KMS-11 (cell line): ENCODE measurements around the gene TMEM125.

Experiments
- H2AFZ ChIP-seq: fragments of 200-600 bp; sonication (generic); 2 replicates; pipeline ENCODE4 v1.6.1; 2016; ENCODE audit warnings: antibody characterized with exemption, mixed run types, low read depth
- H3K27ac ChIP-seq: fragments of 200-600 bp; sonication (generic); 2 replicates; pipeline ENCODE4 v1.6.1; 2016; ENCODE audit warnings: mild to moderate bottlenecking, mixed run types
- H3K27me3 ChIP-seq: fragments of 200-600 bp; sonication (generic); 2 replicates; pipeline ENCODE4 v1.6.1; 2017; ENCODE audit warnings: mild to moderate bottlenecking, low read depth, mixed run types, moderate library complexity; ENCODE audit not compliant: insufficient read depth
- H3K36me3 ChIP-seq: fragments of 200-600 bp; sonication (generic); 2 replicates; pipeline ENCODE4 v1.6.1; 2017; ENCODE audit warnings: mild to moderate bottlenecking, mixed run types; ENCODE audit not compliant: insufficient read depth
- H3K4me1 ChIP-seq: fragments of 200-600 bp; sonication (generic); 2 replicates; pipeline ENCODE4 v1.6.1; 2016; ENCODE audit warnings: mild to moderate bottlenecking, low read depth, mixed run types; ENCODE audit not compliant: poor library complexity, severe bottlenecking
- H3K4me2 ChIP-seq: fragments of 200-600 bp; sonication (generic); 2 replicates; pipeline ENCODE4 v1.7.0; 2016; ENCODE audit warnings: mild to moderate bottlenecking, mixed run types
- H3K4me3 ChIP-seq: fragments of 200-600 bp; sonication (generic); IDR thresholded peaks from 2 replicates; pipeline ENCODE4 v1.6.1; 2017; ENCODE audit warnings: low read depth, low read length, mixed read lengths; ENCODE audit not compliant: insufficient read depth
- H3K79me2 ChIP-seq: fragments of 200-600 bp; sonication (generic); 2 replicates; pipeline ENCODE4 v1.6.1; 2016; ENCODE audit warnings: low read depth, mixed run types; ENCODE audit not compliant: insufficient read depth
- H3K9ac ChIP-seq: fragments of 200-600 bp; sonication (generic); 2 replicates; pipeline ENCODE4 v1.6.1; 2016; ENCODE audit warnings: mild to moderate bottlenecking, mixed run types
- H4K20me1 ChIP-seq: fragments of 200-600 bp; sonication (generic); 2 replicates; pipeline ENCODE4 v1.6.1; 2016; ENCODE audit warnings: mild to moderate bottlenecking, mixed run types; ENCODE audit not compliant: insufficient read depth
- TF ChIP-seq, protein P1 (sequence below): fragments of 200-600 bp; sonication (generic); conservative IDR thresholded peaks from 2 replicates; pipeline ENCODE4 v1.6.1; 2017; ENCODE audit warnings: low read depth, mild to moderate bottlenecking, antibody characterized with exemption, low read length, moderate library complexity, mixed read lengths

Gene TMEM125

DNA sequence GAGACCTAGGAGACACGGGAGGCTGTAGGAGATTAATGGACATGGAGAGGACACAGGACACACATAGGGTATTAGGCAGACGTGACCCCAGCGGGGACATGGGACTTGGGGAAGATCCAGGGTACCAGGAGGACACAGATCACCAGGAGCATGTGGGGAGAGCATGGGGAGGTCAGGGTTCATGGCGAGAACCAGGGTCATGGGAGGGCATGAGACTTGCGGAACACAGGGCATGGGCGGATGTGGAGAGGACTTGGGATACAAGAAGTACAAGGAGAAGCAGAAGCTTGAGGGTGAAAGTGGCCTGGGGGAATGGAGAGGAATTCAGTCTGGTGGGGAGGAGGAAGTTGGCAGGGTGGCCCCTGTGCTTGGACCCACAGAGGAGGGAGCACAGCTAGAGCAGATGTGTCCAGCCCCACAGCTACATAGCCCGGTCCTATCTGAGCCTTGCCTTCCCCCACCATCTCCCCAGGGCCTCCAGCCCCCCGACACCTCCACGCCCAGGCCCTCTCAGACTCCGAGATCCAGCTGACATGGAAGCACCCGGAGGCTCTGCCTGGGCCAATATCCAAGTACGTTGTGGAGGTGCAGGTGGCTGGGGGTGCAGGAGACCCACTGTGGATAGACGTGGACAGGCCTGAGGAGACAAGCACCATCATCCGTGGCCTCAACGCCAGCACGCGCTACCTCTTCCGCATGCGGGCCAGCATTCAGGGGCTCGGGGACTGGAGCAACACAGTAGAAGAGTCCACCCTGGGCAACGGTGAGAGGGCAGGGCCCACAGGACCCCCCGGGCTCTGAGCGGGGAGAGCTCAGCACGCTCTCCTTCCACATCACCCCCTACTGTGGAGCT lies 43.1 kb downstream of the TMEM125 start:
- H3K27me3 ChIP-seq, result no peaks in the 10 kb centered on the region; the same call in 1 of the 2 replicates
- H3K4me2 ChIP-seq, result no peak overlapping the region
- no peak overlapping the region for H3K9ac ChIP-seq
- no peak overlapping the region for H2AFZ ChIP-seq
- TF ChIP-seq, protein P1, sequence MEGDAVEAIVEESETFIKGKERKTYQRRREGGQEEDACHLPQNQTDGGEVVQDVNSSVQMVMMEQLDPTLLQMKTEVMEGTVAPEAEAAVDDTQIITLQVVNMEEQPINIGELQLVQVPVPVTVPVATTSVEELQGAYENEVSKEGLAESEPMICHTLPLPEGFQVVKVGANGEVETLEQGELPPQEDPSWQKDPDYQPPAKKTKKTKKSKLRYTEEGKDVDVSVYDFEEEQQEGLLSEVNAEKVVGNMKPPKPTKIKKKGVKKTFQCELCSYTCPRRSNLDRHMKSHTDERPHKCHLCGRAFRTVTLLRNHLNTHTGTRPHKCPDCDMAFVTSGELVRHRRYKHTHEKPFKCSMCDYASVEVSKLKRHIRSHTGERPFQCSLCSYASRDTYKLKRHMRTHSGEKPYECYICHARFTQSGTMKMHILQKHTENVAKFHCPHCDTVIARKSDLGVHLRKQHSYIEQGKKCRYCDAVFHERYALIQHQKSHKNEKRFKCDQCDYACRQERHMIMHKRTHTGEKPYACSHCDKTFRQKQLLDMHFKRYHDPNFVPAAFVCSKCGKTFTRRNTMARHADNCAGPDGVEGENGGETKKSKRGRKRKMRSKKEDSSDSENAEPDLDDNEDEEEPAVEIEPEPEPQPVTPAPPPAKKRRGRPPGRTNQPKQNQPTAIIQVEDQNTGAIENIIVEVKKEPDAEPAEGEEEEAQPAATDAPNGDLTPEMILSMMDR, result no peak
- no peaks in the 10 kb centered on the region for H3K36me3 ChIP-seq
- H3K79me2 ChIP-seq, result no peaks in the 10 kb centered on the region
- H4K20me1 ChIP-seq, result no peaks in the 10 kb centered on the region
- no peak overlapping the region for H3K4me3 ChIP-seq
- H3K27ac ChIP-seq, result no peak overlapping the region
- no peaks in the 10 kb centered on the region for H3K4me1 ChIP-seq

DNA sequence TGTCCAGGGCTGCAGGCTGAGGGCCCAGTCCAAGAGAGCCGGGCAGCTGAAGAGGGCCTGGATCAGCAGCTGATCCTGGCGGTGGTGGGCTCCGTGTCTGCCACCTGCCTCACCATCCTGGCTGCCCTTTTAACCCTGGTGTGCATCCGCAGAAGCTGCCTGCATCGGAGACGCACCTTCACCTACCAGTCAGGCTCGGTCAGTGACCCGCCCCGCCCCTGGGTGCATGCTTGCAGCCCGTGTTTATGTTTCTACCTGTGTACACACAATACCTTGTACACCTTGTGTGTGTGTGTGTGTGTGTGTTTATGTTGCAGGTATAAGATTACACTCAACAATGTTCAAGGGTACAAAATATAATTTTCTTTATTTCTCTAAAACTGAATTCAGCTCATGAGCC lies 44.0 kb downstream of the TMEM125 start:
- Histone ChIP-seq H3K4me2 (no peak overlapping the region), H3K9ac (no peak overlapping the region), H3K4me3 (no peak overlapping the region), H2AFZ (no peak overlapping the region), H3K79me2 (no peaks in the 10 kb centered on the region), H3K27me3 (no peaks in the 10 kb centered on the region; the same call in 1 of the 2 replicates), H4K20me1 (no peaks in the 10 kb centered on the region), H3K36me3 (no peaks in the 10 kb centered on the region), H3K27ac (no peak overlapping the region), H3K4me1 (no peaks in the 10 kb centered on the region)
- TF ChIP-seq, protein P1, result no peak

DNA sequence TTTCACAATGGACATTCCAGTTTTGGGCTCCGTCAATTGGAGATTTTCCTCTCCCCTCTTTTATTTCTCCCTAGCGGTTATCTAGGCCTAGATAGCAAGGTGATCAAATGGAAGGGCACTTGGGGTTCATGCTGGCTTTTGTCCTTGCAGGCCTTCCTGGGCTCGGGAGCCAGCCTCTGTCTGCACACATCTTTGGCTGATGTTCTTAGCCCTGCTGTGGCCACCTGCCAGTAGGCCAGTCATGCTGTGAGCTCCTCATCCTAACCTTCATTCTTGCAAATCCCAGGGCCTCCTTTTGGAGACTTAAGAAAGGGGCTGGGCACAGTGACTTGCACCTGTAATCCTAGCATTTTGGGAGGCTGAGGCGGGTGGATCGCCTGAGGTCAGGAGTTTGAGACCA lies 44.5 kb downstream of the TMEM125 start:
- Histone ChIP-seq H3K4me2 (no peak overlapping the region), H3K36me3 (no peaks in the 10 kb centered on the region)
- TF ChIP-seq, protein P1, result no peak

DNA sequence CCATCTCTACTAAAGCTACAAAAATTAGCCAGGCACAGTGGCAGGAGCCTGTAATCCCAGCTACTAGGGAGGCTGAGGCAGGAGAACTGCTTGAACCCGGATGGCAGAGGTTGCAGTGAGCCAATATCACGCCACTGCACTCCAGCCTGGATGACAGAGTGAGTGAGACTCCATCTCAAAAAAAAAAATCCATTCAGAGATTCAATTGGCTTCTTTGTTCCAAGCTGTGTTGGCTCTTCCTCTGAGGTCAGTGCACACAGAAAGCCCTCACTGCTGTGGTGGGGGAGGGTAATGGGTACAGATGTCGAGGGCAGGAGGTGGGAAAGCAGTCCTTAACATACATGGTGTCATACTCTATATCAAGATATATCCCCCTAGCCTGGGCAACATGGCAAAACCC lies 45.7 kb downstream of the TMEM125 start:
- TF ChIP-seq, protein P1, result no peak
- no peaks in the 10 kb centered on the region for H3K4me1 ChIP-seq
- H3K4me3 ChIP-seq, result no peak overlapping the region
- H3K79me2 ChIP-seq, result no peaks in the 10 kb centered on the region
- H3K27ac ChIP-seq, result no peak overlapping the region
- H3K9ac ChIP-seq, result no peak overlapping the region
- H3K36me3 ChIP-seq, result no peaks in the 10 kb centered on the region
- H3K27me3 ChIP-seq, result no peaks in the 10 kb centered on the region; the same call in 1 of the 2 replicates
- H3K4me2 ChIP-seq, result no peak overlapping the region
- H2AFZ ChIP-seq, result no peak overlapping the region
- H4K20me1 ChIP-seq, result no peaks in the 10 kb centered on the region

More for the DNA sequence above, 44.5 kb downstream of the TMEM125 start:
- no peaks in the 10 kb centered on the region for H3K79me2 ChIP-seq
- no peak overlapping the region for H3K9ac ChIP-seq
- H3K4me3 ChIP-seq, result no peak overlapping the region
- no peaks in the 10 kb centered on the region; the same call in 1 of the 2 replicates for H3K27me3 ChIP-seq
- H3K4me1 ChIP-seq, result no peaks in the 10 kb centered on the region
- no peak overlapping the region for H3K27ac ChIP-seq
- no peak overlapping the region for H2AFZ ChIP-seq
- no peaks in the 10 kb centered on the region for H4K20me1 ChIP-seq
